HG02763 (cell line): ENCODE data around the gene SMC6.

ENCODE experiments used
- ATAC-seq: cut with Tn5 transposase; IDR thresholded peaks from one replicate; pipeline ENCODE4 v1.9.1; 2021; ENCODE audit warnings: mild to moderate bottlenecking, moderate library complexity; ENCODE audit not compliant: unreplicated experiment

The SMC6 gene

GRCh38 chr2:17753803-17754663, at the start of gene SMC6, which contains the start of gene GEN1:
TSS of gene SMC6 (minus strand) at chr2:17753810. CDS start at chr2:17745946, 7,864 bp downstream.
TSS of gene GEN1 (plus strand) at chr2:17754138. CDS start at chr2:17759944, 5,806 bp downstream.
- peak; percentile 70 for ATAC-seq

- no peak for ATAC-seq
Measured at GRCh38 chr2:17800693-17801458, 47.3 kb upstream of the SMC6 start.

GRCh38 chr2:17800219-17800618, 46.6 kb upstream of the SMC6 start:
- ATAC-seq = no peak

GRCh38 chr2:17799301-17800120, 45.9 kb upstream of the SMC6 start:
- ATAC-seq = no peak

- ATAC-seq = no peak
Measured at GRCh38 chr2:17798338-17798737, 44.7 kb upstream of the SMC6 start.

GRCh38 chr2:17795309-17795708, 41.7 kb upstream of the SMC6 start:
- no peak for ATAC-seq

- ATAC-seq = no peak
Measured at GRCh38 chr2:17793803-17794354, 40.3 kb upstream of the SMC6 start.

GRCh38 chr2:17793296-17793695, 39.7 kb upstream of the SMC6 start:
- ATAC-seq = no peak

GRCh38 chr2:17792515-17792914, 38.9 kb upstream of the SMC6 start:
- ATAC-seq = no peak

GRCh38 chr2:17791817-17792130, 38.2 kb upstream of the SMC6 start:
- no peak for ATAC-seq

GRCh38 chr2:17791121-17791816, 37.7 kb upstream of the SMC6 start:
- ATAC-seq = no peak

GRCh38 chr2:17790536-17790935, 36.9 kb upstream of the SMC6 start:
- no peak for ATAC-seq

- no peak for ATAC-seq
Measured at GRCh38 chr2:17788773-17789172, 35.2 kb upstream of the SMC6 start.

GRCh38 chr2:17786727-17787126, 33.1 kb upstream of the SMC6 start:
- no peak for ATAC-seq

GRCh38 chr2:17781482-17781881, 27.9 kb upstream of the SMC6 start:
- no peak for ATAC-seq

GRCh38 chr2:17780546-17780945, 26.9 kb upstream of the SMC6 start:
- no peak for ATAC-seq

GRCh38 chr2:17772532-17772931, 18.9 kb upstream of the SMC6 start:
- ATAC-seq = no peak

- no peak for ATAC-seq
Measured at GRCh38 chr2:17771956-17772355, 18.3 kb upstream of the SMC6 start.

- no peak for ATAC-seq
Measured at GRCh38 chr2:17768894-17769293, 15.3 kb upstream of the SMC6 start.

GRCh38 chr2:17765398-17765797, 11.8 kb upstream of the SMC6 start:
- no peak for ATAC-seq
